GM12801 (cell line): ENCODE measurements around the gene NKTR.

Experiments used
- TF ChIP-seq, protein P1 (sequence below): IDR thresholded peaks from one replicate; pipeline ENCODE4 v1.5.1; 2011; ENCODE audit warnings: control low read depth; ENCODE audit not compliant: insufficient read length; ENCODE audit errors: extremely low read depth

The NKTR gene

DNA sequence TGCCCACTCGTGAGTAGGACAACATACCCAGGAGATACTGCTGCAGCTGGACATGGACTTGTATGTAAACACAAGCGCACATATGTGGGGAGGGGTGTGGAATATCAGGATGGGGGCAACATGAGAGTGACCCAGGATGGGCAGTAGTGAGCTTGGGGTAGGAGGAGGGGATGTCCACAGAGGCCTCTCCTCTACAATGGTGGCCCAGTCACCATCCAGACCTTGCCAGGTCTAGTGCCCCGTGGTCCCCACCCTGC is 52.7 kb downstream of the NKTR start:
- TF ChIP-seq, protein P1, sequence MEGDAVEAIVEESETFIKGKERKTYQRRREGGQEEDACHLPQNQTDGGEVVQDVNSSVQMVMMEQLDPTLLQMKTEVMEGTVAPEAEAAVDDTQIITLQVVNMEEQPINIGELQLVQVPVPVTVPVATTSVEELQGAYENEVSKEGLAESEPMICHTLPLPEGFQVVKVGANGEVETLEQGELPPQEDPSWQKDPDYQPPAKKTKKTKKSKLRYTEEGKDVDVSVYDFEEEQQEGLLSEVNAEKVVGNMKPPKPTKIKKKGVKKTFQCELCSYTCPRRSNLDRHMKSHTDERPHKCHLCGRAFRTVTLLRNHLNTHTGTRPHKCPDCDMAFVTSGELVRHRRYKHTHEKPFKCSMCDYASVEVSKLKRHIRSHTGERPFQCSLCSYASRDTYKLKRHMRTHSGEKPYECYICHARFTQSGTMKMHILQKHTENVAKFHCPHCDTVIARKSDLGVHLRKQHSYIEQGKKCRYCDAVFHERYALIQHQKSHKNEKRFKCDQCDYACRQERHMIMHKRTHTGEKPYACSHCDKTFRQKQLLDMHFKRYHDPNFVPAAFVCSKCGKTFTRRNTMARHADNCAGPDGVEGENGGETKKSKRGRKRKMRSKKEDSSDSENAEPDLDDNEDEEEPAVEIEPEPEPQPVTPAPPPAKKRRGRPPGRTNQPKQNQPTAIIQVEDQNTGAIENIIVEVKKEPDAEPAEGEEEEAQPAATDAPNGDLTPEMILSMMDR = no peak

DNA sequence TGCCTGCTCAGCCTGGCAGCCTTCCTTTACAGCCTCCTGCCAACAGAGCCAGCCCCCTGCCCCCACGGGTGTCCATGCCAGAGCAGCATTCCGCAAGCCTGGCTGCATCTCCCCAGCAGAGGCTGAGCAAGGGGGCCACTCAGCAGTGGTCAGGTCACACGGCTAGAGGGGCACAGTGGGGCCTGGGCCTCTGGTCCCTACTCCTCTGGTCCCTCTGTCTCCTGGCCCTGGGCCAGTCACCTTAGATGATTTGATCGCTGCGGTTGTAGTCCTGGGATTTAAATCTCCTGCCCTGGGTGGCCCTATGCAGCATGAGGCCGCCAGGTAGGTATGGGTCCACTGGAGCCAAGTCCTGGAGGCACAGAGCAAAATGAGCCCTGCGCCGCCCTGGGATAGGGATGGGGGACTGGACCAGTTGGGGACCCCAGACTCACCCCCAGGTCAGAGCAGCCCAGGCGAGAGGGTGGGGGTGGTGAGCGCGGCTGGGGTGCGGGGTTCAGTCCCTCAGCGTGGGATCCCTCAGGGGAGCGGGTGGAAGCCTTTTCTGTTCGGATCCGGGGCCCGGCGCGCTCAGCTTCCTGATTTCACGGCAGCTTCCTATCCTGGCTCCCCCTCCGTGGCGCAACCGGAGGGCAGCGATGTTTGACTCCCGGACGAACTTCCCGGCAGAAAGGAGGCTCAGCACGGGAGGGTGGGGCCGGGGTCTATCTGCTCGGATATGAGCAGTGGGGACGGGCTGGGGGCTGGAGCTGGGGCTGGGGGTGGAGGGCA is 53.3 kb downstream of the NKTR start, which contains the start of gene ZBTB47:
ZBTB47 (plus strand) TSS at position 138 of the 771 bp plus-strand sequence. CDS start 4,659 bp downstream, outside the sequence.
- TF ChIP-seq, protein P1 = no peak

DNA sequence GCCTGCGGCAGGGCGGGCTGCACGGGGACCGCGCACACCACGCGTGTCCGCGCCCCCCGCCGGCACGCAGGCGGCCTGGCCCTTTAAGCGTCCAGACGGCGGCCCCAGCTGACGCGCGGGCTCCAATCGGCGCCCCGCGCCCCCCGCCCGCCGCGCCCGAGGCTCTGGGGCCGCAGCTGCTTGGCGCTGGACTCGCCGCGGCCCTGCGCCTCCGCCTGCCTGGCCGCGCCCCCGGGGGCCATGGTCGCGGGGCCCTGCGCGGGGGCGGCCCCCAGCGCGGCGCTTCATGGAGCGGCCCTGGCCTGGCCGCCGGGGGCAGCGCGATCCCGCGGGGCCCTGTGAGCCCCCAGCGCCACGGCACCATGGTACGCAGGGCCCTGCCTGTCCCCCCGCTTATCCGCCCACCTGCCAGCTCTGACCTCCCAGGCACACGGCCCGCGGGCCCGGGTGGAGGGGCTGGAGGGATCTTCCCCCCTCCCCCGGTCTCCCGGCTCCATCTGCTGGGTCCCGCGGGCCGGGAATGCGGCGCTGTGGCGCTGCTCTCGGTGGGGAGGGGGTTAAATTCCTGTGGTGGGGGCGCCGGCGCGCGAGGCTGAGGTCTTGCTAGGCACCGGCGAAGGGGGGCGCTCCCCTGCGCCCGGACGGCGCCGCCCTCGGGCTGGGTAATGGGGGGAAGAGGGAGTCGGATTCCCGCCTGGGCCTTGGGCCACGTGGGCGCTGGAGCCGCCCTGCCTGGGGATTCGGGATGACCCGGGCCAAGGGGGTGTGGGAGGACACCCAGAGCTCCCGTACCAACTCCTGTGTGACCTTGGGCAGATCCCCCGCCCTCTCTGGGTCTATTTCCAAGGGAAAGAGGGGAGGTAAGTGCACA is 54.1 kb downstream of the NKTR start:
- TF ChIP-seq, protein P1 = no peak

DNA sequence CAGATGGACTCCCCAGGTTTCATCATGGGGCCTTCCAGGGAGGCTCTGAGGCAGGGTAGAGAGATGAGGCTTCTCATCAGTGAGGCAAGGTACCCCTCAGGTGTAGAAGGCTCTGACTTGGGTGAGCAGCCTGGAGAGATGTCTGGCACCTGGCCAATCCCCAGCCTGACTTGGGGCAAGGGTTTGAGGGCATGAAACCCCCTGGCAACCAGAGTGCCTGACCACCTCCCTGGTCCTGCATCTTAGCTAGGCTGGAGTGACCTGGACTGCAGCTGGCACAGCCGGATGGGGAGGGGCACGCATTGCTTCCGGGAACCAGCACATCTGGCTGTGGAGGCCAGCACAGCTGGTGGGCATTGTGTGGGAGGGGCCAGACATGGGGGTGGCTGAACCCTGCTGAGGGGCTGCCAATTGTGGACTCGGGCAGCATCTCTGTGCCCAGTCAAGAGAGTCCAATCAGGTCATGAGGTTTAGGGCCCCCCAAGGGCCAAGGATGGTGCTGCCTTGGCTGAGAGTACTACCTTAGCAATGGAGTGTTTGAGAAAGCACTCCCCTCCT is 54.9 kb downstream of the NKTR start:
- TF ChIP-seq, protein P1 = no peak

DNA sequence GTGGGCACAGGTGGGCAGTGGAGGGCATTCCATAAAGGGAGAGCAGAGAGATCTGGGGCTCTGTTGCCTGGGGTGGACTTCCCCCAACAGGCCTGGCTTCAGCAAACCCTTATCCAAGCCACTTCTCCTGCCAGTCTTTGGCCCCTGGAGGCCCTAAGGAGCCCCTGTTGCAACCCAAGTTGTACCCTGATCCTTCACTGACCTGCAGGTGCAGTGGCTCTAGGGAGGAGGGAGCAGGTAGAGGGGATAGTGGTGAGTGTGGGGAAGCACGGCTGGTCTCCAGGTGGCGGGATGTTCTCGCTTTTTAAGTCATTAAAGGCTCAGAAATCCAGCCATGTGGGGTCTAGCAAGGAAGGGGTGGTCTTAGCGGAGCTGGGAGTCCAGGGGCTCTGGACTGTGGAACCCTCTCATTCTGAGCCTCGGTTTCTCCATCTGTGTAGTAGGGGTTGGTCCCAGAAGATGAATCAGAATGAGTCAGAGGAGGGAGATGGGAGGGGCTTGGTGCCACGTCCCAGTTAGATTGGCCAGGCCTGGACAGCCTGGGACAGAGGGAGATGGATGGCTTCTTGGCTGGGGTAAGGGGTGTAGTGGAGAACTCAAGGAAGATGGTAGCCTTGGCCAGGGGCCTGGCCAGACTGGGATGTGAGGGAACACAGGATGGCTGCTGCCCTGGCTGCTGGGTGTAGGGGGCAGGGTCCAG is 55.6 kb downstream of the NKTR start:
- TF ChIP-seq, protein P1 = no peak

DNA sequence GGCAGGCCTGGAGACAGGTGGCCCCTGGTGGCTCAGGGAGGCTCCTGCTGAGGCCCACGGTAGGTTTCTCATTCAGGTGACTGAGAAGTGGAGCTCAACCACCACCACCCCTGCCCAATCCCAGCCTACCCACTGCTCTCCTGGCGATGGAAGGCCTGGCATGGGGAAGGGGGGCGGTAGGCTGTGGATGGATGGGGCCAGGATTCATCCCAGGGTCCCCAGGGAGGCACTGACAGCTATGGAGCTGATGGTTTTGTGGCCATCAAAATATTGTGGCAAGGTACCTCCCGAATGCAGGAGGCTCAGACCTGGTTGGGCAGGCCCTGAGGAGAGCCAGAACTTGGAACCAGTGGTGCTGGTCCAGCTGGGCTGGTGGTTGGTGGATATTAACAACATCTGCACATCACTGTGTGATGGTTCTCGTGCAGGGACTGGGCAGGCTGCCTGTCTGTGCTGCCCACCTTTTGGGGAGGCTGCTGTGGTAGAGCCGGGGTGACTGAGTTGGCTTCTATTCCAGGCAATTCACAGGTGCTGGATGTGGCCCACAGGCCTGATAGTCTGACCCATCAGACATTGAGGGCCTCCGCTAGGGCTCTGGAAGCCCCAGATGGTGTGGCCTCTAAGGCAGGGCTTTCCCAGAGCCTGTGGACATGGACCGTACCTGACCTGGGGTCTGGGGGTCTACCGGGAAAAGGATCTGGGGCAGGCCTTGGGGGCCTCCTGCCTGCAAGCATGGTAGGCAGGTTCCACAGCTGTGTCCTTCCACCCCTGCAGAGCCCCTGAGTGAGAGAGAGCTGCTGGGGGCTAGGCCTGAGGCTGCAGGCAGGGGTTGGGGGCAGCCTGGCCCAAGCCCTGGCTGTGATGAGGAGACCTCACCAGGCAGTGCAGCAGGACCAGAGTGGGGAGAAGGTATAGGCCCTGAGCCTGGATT is 56.5 kb downstream of the NKTR start:
- TF ChIP-seq, protein P1 = no peak
